ENCODE results near the gene VPS37D. TPM values are rescaled to one million over a fixed set of nuclear protein-coding genes. Genes with fewer than 3 reads are reported as not detected.

Gene VPS37D
- total RNA-seq, 1 experiment from 2014 or later: 5.7 TPM

GRCh38 chr7:73683788-73684693 lies 16.4 kb downstream of the VPS37D start:
- CTCF ChIA-PET: interaction anchor here (0.6 to 3.6 kb wide), 8 partner anchors 16 to 430 kb away, joined by 3 to 18 read pairs (median 4); no protein-coding TSS in a partner anchor
- peaks cover 24% of the 10 kb centered on the region for H3K36me3 Mint-ChIP-seq
- no peaks in the 10 kb centered on the region for H3K27me3 Mint-ChIP-seq (ENCODE audit: low read depth)
- H3K4me1 Mint-ChIP-seq: peaks cover 19% of the 10 kb centered on the region
- POLR2A ChIA-PET: interaction anchor here (0.6 to 1.3 kb wide), 3 partner anchors 10 to 20 kb away, joined by 3 to 8 read pairs (median 4); no protein-coding TSS in a partner anchor
- H3K27ac Mint-ChIP-seq: peak overlapping the region; percentile 94
- no peaks in the 10 kb centered on the region for H3K9me3 Mint-ChIP-seq
- DNase-seq (ENCODE audit: low spot score) (no peak), ATAC-seq (no peak)
- TF ChIP-seq OVOL2 (CRISPR knock-in tag; IDR thresholded peaks at IDR 0.05; ENCODE audit: borderline replicate concordance) (no peak), JAZF1 (CRISPR knock-in tag; IDR thresholded peaks at IDR 0.05) (no peak), JUN (CRISPR knock-in tag; IDR thresholded peaks at IDR 0.05) (no peak), GTF2I (CRISPR knock-in tag; conservative IDR thresholded peaks at IDR 0.05) (no peak), NFE2L1 (CRISPR knock-in tag; IDR thresholded peaks at IDR 0.05) (no peak), E2F4 (CRISPR knock-in tag; IDR thresholded peaks at IDR 0.05; ENCODE audit: borderline replicate concordance, low read depth) (no peak), NR2C2 (CRISPR knock-in tag; IDR thresholded peaks at IDR 0.05) (no peak), ZNF263 (CRISPR knock-in tag; IDR thresholded peaks at IDR 0.05; ENCODE audit: low read depth) (no peak), KAT7 (CRISPR knock-in tag; IDR thresholded peaks at IDR 0.05; ENCODE audit: borderline replicate concordance) (no peak), ATF3 (CRISPR knock-in tag; conservative IDR thresholded peaks at IDR 0.05) (no peak), ZNF416 (CRISPR knock-in tag; IDR thresholded peaks at IDR 0.05) (no peak), FOXP1 (CRISPR knock-in tag; IDR thresholded peaks at IDR 0.05; ENCODE audit: borderline replicate concordance) (no peak)
- H3K4me3 Mint-ChIP-seq: peak overlapping the region; percentile 95

GRCh38 chr7:73685311-73685710 lies 17.7 kb downstream of the VPS37D start:
- H3K27ac Mint-ChIP-seq: 0 out of 2 replicates have a peak overlapping the region, but pooled peaks have one; percentile 63
- no peak for DNase-seq (ENCODE audit: low spot score)
- H3K9me3 Mint-ChIP-seq: no peaks in the 10 kb centered on the region
- H3K4me1 Mint-ChIP-seq: peaks cover 19% of the 10 kb centered on the region
- TF ChIP-seq ZNF317 (CRISPR knock-in tag; IDR thresholded peaks at IDR 0.05; ENCODE audit: borderline replicate concordance, low read depth) (no peak), EMX1 (CRISPR knock-in tag; IDR thresholded peaks at IDR 0.05) (no peak), ZNF281 (CRISPR knock-in tag; IDR thresholded peaks at IDR 0.05) (no peak), RORB (CRISPR knock-in tag; IDR thresholded peaks at IDR 0.05) (no peak), ZNF138 (CRISPR knock-in tag; conservative IDR thresholded peaks at IDR 0.05) (no peak), ATF1 (CRISPR knock-in tag; IDR thresholded peaks at IDR 0.05) (no peak), ZNF423 (CRISPR knock-in tag; IDR thresholded peaks at IDR 0.05) (no peak), IRF2 (CRISPR knock-in tag; IDR thresholded peaks at IDR 0.05; ENCODE audit: borderline replicate concordance, low read depth) (no peak), E2F1 (CRISPR knock-in tag; IDR thresholded peaks at IDR 0.05) (no peak), GTF2I (CRISPR knock-in tag; conservative IDR thresholded peaks at IDR 0.05) (no peak), NFE2L1 (CRISPR knock-in tag; IDR thresholded peaks at IDR 0.05) (no peak), NFATC4 (CRISPR knock-in tag; IDR thresholded peaks at IDR 0.05) (no peak), MYBL2 (CRISPR knock-in tag; IDR thresholded peaks at IDR 0.05) (no peak), MLX (CRISPR knock-in tag; IDR thresholded peaks at IDR 0.05) (no peak)
- CTCF ChIA-PET: interaction anchor here (1.0 to 3.6 kb wide), 3 partner anchors 15 to 78 kb away, joined by 4 to 18 read pairs (median 5); no protein-coding TSS in a partner anchor
- H3K27me3 Mint-ChIP-seq (ENCODE audit: low read depth): no peaks in the 10 kb centered on the region
- H3K36me3 Mint-ChIP-seq: peaks cover 32% of the 10 kb centered on the region
- ATAC-seq: no peak
- POLR2A ChIA-PET: interaction anchor here (1.0 kb wide), 1 partner anchor 8 kb away, joined by 3 read pairs; no protein-coding TSS in a partner anchor
- peak overlapping the region; percentile 95 for H3K4me3 Mint-ChIP-seq

All from WTC11 (cell line).